Stomach smooth muscle (tissue), 2 donors: ENCODE results near the gene FGD5.

Source experiments
- H3K27ac ChIP-seq: one replicate; pipeline ENCODE4 v1.7.0; 2013; ENCODE audit warnings: mild to moderate bottlenecking, low read length, inconsistent platforms
- H3K27me3 ChIP-seq, 2 donors: one replicate each; pipeline ENCODE4 v1.7.0; 2013; ENCODE audit warnings: low read length in 2 of 2; ENCODE audit not compliant: insufficient read depth in 2 of 2, control insufficient read depth in 1 of 2
- H3K36me3 ChIP-seq, 2 donors: one replicate each; pipeline ENCODE4 v1.7.0; 2013; ENCODE audit warnings: low read length in 2 of 2; ENCODE audit not compliant: control insufficient read depth in 2 of 2, insufficient read depth in 2 of 2
- H3K4me1 ChIP-seq: one replicate; pipeline ENCODE4 v1.7.0; 2013; ENCODE audit warnings: low read length; ENCODE audit not compliant: control insufficient read depth, insufficient read depth
- H3K4me3 ChIP-seq, 2 donors: one replicate each; pipeline ENCODE4 v1.7.0; 2013; ENCODE audit warnings: low read length in 2 of 2
- H3K9ac ChIP-seq, 2 donors: one replicate each; pipeline ENCODE4 v1.7.0; 2013; ENCODE audit warnings: low read length in 2 of 2, mild to moderate bottlenecking in 1 of 2
- H3K9me3 ChIP-seq, 2 donors: one replicate each; pipeline ENCODE4 v1.7.0; 2013; ENCODE audit warnings: low read length in 2 of 2; ENCODE audit not compliant: control insufficient read depth in 2 of 2
- donor health status: healthy.
- donor health status: Pancreatic carcinoma.

The FGD5 gene

GRCh38 chr3:14779069-14779685 lies 39.6 kb upstream of the FGD5 start:
- H3K9ac ChIP-seq, result no peak overlapping the region
- no peaks in the 10 kb centered on the region for H3K36me3 ChIP-seq
- no peak overlapping the region for H3K4me3 ChIP-seq
- no peaks in the 10 kb centered on the region for H3K4me1 ChIP-seq
- H3K27ac ChIP-seq, result no peak overlapping the region
- H3K9me3 ChIP-seq, result no peaks in the 10 kb centered on the region
- H3K27me3 ChIP-seq, result no peaks in the 10 kb centered on the region

DNA sequence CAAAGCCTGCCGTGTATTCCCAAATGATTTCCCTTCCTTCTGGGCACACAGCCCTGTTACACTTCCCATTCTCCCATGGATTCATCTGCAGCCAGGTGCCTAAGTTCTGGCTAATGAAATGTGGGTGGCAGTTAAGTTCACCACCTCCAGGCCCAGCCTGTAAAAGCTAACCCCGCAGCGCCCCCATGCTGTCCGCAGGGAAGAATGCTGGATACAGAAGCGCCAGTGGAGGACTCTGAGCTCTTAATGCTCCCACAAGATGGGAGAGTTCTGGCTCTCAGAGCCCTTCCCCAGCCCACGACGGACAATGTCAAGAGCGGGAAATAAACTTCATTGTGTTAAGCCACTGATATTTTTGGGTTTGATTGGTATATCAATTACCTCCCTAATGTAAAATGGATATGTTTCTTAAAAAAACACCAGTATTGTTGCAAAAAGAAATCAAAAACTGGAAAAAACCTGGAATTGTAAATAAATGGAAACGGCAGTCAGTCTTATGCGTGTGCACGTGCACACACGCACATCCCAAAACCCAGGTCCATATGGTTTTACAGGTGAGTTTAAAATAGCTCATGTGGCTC lies 37.7 kb upstream of the FGD5 start:
- Histone ChIP-seq H3K27ac (no peak overlapping the region), H3K9ac (no peak overlapping the region), H3K27me3 (peaks cover 0 to 6% of the 10 kb centered on the region in 2 donors), H3K36me3 (no peaks in the 10 kb centered on the region), H3K4me3 (no peak overlapping the region), H3K9me3 (no peaks in the 10 kb centered on the region), H3K4me1 (no peaks in the 10 kb centered on the region)

- Histone ChIP-seq H3K9ac (no peak overlapping the region), H3K9me3 (peaks cover 0 to 2% of the 10 kb centered on the region in 2 donors), H3K27ac (no peak overlapping the region), H3K27me3 (peaks cover 0 to 6% of the 10 kb centered on the region in 2 donors), H3K4me1 (no peaks in the 10 kb centered on the region), H3K4me3 (no peak overlapping the region), H3K36me3 (no peaks in the 10 kb centered on the region)
Measured at GRCh38 chr3:14783480-14784086, 35.2 kb upstream of the FGD5 start.

DNA sequence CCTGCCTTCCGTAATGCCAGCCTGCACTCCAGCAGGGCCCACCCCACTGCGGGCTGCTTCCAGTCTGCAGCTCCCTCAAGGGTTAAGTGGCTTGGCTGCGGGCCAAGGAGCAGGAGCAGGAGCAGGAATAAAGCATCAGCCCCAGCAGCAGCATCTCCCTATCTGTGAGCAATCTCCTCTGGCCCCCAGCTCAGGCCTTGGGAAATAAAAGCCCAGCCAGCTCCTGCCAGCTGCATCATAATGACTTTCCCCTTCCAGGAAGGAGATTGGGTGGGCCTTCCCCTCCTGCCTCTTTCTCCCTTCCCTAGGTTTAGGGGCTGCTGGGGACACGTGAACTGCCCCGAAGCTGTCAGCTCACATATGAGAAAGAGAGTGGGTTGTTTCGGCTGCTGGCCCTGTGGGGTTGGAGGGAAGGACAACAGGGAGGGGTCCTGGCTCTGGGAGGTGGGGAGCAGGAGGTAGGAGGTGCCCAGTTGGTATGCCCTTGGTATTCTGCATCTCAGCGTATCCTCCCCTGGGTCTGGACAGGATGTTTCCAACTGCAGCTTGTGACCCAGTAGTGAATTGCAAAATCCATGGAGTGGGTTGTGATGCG lies 34.6 kb upstream of the FGD5 start:
- H3K36me3 ChIP-seq, result no peaks in the 10 kb centered on the region
- H3K4me1 ChIP-seq, result no peaks in the 10 kb centered on the region
- H3K27ac ChIP-seq, result no peak overlapping the region
- H3K27me3 ChIP-seq, result peaks cover 0 to 6% of the 10 kb centered on the region in 2 donors
- no peak overlapping the region for H3K4me3 ChIP-seq
- H3K9ac ChIP-seq, result no peak overlapping the region
- H3K9me3 ChIP-seq, result peaks cover 0 to 2% of the 10 kb centered on the region in 2 donors

DNA sequence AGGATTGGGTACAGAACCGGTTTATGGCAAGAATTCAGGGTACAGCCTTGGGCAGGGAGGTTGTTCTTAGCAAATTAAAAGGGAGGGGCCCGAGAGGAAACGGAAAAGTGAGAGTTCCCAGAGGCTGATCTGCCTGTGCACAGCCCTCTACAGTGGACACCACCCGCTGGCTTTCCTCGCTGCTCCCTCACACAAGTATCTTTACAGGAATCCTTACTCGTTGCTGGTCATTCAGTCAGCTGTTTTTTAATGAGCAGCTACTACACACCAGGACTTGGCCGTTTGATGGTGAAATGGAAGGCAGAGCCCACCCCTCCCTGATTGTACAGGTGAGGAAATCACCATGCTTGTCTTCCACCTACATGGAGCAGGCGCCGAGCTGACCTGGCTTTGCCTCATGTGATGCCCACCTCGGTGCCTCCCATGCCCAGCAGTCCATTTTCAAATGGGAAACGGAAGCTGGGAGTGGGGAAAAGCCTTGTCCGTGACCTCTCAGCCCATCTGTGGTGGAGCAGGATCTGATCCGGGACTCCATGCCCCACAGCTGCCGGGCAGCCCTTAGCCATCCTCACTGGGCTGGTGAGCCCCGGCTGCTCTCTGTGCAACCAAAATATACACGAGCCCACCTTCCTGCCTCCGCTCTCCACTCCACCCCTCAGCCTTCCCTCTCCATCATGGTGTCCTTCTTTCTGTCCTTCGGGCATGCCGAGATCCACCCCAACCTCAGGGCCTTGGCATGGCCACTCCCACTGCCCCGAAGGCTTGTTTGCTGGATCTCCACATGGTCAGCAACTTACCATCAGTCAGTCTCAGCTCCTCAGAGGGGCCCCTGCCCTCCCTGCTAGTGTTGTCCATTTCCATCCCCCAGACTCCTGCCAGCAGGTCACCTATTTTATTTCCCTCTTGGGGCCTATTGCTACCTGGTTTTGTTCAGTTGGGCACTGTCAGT lies 33.3 kb upstream of the FGD5 start:
- Histone ChIP-seq H3K27me3 (peaks cover 0 to 6% of the 10 kb centered on the region in 2 donors), H3K9ac (no peak overlapping the region), H3K36me3 (no peaks in the 10 kb centered on the region), H3K9me3 (peaks cover 0 to 2% of the 10 kb centered on the region in 2 donors), H3K4me1 (no peaks in the 10 kb centered on the region), H3K27ac (no peak overlapping the region), H3K4me3 (no peak overlapping the region)

DNA sequence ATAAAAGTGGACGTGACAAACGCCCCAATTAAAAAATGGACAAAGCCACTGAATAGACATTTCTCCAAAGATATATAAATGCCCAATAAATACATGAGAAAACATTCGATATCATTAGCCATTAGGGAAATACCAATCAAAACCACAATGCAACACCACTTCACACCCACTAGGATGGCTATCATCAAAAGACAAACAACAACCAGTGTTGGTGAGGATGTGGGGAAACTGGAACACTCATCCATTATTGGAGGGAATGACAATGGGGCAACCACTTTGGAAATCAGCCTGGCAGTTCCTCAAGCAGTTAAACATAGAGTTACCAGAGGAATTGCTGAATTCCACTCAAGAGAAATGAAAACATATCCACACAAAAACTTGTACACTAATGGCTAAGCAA lies 32.4 kb upstream of the FGD5 start:
- Histone ChIP-seq H3K4me1 (peaks cover under 1% of the 10 kb centered on the region), H3K27ac (no peak overlapping the region), H3K9ac (no peak overlapping the region), H3K36me3 (no peaks in the 10 kb centered on the region), H3K4me3 (no peak overlapping the region), H3K9me3 (peaks cover 0 to 2% of the 10 kb centered on the region in 2 donors), H3K27me3 (peaks cover 0 to 6% of the 10 kb centered on the region in 2 donors)

DNA sequence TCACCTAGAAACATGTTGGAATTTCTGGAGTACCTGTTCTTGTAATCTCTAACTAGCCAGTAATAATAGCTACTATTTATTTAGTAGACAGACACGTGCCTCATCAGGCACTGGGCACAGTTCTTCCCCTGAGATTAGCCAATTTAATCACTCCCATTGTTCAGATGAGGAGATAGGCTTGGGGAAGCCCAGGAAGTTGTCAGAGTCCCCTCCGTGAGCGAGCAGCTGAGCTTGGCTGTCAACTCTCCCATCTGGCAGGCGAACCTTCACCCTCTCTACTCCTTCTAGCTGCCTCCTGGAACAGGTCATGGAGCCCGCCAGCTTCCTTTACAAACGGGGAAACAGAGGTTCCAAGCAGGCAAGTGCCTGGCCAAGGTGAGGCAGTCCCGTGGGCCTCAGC lies 31.1 kb upstream of the FGD5 start:
- no peak overlapping the region for H3K9ac ChIP-seq
- H3K4me1 ChIP-seq, result peaks cover 6% of the 10 kb centered on the region
- H3K27me3 ChIP-seq, result peaks cover 0 to 6% of the 10 kb centered on the region in 2 donors
- H3K4me3 ChIP-seq, result no peak overlapping the region
- H3K27ac ChIP-seq, result no peak overlapping the region
- peaks cover 0 to 2% of the 10 kb centered on the region in 2 donors for H3K9me3 ChIP-seq
- H3K36me3 ChIP-seq, result no peaks in the 10 kb centered on the region

GRCh38 chr3:14788644-14789043 lies 30.1 kb upstream of the FGD5 start:
- no peaks in the 10 kb centered on the region for H3K36me3 ChIP-seq
- no peak overlapping the region for H3K9ac ChIP-seq
- H3K27me3 ChIP-seq, result peaks cover 0 to 6% of the 10 kb centered on the region in 2 donors
- no peak overlapping the region for H3K4me3 ChIP-seq
- no peak overlapping the region for H3K27ac ChIP-seq
- H3K4me1 ChIP-seq, result peaks cover 12% of the 10 kb centered on the region
- peaks cover 0 to 2% of the 10 kb centered on the region in 2 donors for H3K9me3 ChIP-seq

GRCh38 chr3:14789221-14789620 lies 29.5 kb upstream of the FGD5 start:
- H3K9ac ChIP-seq, result no peak overlapping the region
- H3K9me3 ChIP-seq, result peaks cover 0 to 2% of the 10 kb centered on the region in 2 donors
- H3K27me3 ChIP-seq, result peaks cover 0 to 6% of the 10 kb centered on the region in 2 donors
- no peak overlapping the region for H3K27ac ChIP-seq
- peaks cover 17% of the 10 kb centered on the region for H3K4me1 ChIP-seq
- H3K36me3 ChIP-seq, result no peaks in the 10 kb centered on the region
- H3K4me3 ChIP-seq, result no peak overlapping the region

DNA sequence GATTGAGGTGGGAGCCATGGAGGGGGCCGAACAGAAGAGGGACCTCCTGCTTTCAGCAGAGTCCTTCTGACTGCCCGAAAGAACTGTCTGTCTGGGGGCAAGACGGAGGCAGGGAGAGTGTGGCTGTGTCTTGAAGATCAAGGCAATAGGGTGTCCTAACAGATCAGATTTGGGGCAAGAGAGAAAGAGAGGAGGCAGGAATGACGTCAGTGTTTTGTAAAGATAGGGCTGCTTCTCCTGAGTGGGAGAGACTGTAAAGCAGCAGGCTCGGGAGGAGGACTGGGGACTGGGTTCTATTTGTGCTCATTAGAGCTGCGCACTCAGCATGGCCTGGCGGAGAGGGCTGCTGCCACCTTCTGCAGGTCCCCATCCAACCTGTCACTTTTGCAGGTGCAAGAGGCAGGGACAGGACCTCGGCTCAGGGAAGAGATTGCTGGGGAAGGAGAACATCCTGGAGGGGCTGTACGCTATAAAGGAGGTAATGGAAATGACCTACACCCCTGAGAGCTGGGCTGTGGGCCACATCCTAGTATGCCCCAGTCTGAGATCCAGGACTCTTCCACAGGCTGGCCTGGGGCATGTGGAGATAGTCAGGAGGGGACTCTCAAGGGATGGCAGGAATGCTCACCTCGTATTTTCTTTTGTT lies 29.0 kb upstream of the FGD5 start:
- Histone ChIP-seq H3K4me1 (peaks cover 17% of the 10 kb centered on the region), H3K4me3 (no peak overlapping the region), H3K27me3 (peaks cover 0 to 6% of the 10 kb centered on the region in 2 donors), H3K9ac (no peak overlapping the region), H3K27ac (no peak overlapping the region), H3K9me3 (peaks cover 0 to 2% of the 10 kb centered on the region in 2 donors), H3K36me3 (no peaks in the 10 kb centered on the region)
